ENCODE results near the gene UNKL. TPM values are rescaled to one million over a fixed set of nuclear protein-coding genes. Genes with fewer than 3 reads are reported as not detected.

Gene UNKL
- total and polyA plus RNA-seq, 2 of the 8 experiments (the other 6 are each of a cell fraction or from before 2014, with no cell fraction given), result 25.1 to 31.8 TPM

DNA sequence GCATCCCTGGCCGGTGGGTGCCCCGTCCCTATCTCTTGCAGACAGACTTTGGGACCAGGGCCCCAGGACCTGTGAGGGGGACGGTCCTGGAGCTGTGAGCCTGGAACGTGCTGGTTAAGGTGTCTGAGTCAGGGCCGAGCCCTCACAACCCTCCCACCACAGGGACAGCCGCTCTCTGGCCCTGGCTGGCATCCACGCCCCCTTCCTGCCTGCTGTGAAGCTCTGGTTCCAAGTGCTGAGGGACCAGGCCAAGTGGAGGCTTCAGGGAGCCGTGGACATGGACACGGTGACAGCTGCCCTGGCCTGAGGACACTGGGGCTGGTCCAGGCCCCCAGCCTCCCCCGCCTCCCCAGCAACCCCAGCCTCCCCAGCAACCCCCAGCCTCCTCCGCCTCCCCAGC is 69.4 kb downstream of the UNKL start:
- no peak overlapping the region for H3K23ac ChIP-seq (ENCODE audit: insufficient read length)
- ChIA-PET POLR2A (ENCODE audit: partially characterized antibody) (interaction anchor here (1.0 kb wide), 1 partner anchor 17 kb away, joined by 4 read pairs; no protein-coding TSS in a partner anchor), CTCF (ENCODE audit: partially characterized antibody) (interaction anchor here (1.4 to 11.1 kb wide), 5 partner anchors 8 to 35 kb away, joined by 4 to 52 read pairs (median 7); partner anchors contain the start of gene BAIAP3)
- H2BK120ac ChIP-seq (replicated peaks; ENCODE audit: low read depth, low read length), result no peak overlapping the region
- H3K14ac ChIP-seq (ENCODE audit: insufficient read length), result no peak overlapping the region
- H4K20me1 ChIP-seq (replicated peaks in 1 of 2; ENCODE audit: control insufficient read depth in 1 of 2, insufficient read depth in 2 of 2, low read length in 2 of 2), result peaks cover 0 to 8% of the 10 kb centered on the region in 2 experiments
- peaks cover 0 to 9% (median 5%) of the 10 kb centered on the region in 4 experiments; a peak in 4 of 8 replicates for H3K36me3 ChIP-seq (ENCODE audit: control insufficient read depth in 2 of 4, insufficient read depth in 4 of 4, low read length in 3 of 4)
- no peak overlapping the region for H4K91ac ChIP-seq (replicated peaks; ENCODE audit: insufficient read length, low read length)
- FAIRE-seq, result no peak
- H3K4me1 ChIP-seq (replicated peaks in 1 of 4; ENCODE audit: control insufficient read depth in 3 of 4, insufficient read depth in 4 of 4, low read length in 3 of 4), result peaks cover 0 to 12% (median 3%) of the 10 kb centered on the region in 4 experiments; a peak in 4 of 7 replicates
- peaks cover 0 to 6% (median 0%) of the 10 kb centered on the region in 4 experiments; a peak in 3 of 7 replicates for H3K27me3 ChIP-seq (replicated peaks in 1 of 4; ENCODE audit: control insufficient read depth in 3 of 4, extremely low read depth in 1 of 4, insufficient read depth in 3 of 4, low read length in 3 of 4)
- no peak for DNase-seq (ENCODE audit: low read depth in 1 of 2, low spot score in 2 of 2)
- H3K4me2 ChIP-seq (ENCODE audit: insufficient read depth in 1 of 2, low read depth in 2 of 2, low read length in 2 of 2), result no peak overlapping the region
- H2BK12ac ChIP-seq (ENCODE audit: low read depth, low read length), result no peak overlapping the region
- no peak overlapping the region for H3K18ac ChIP-seq (ENCODE audit: extremely low read depth, low read length)
- no peak overlapping the region for H2AFZ ChIP-seq (ENCODE audit: low read length)
- no peak overlapping the region for H2BK20ac ChIP-seq (ENCODE audit: low read length)
- H3K4me3 ChIP-seq (ENCODE audit: extremely low read depth in 1 of 4, insufficient read depth in 2 of 4, low read depth in 3 of 4, low read length in 4 of 4), result no peak overlapping the region
- H3K9me3 ChIP-seq (ENCODE audit: insufficient read depth in 2 of 2, low read depth in 1 of 2, low read length in 1 of 2), result no peaks in the 10 kb centered on the region
- no peak overlapping the region for H2BK15ac ChIP-seq (ENCODE audit: low read length)
- no peak overlapping the region for H2BK5ac ChIP-seq (ENCODE audit: low read depth, low read length)
- no peak overlapping the region for H3K27ac ChIP-seq (ENCODE audit: low read depth, low read length)
- H3K23me2 ChIP-seq (ENCODE audit: low read depth, low read length), result peaks cover 4% of the 10 kb centered on the region; the same call in 1 of the 2 replicates
- no peak overlapping the region for H3K56ac ChIP-seq (replicated peaks; ENCODE audit: insufficient read length, low read depth, low read length)
- no peak overlapping the region for H2AK5ac ChIP-seq (ENCODE audit: low read depth, low read length)
- H4K5ac ChIP-seq (ENCODE audit: insufficient read length, low read depth, low read length), result no peak overlapping the region
- H3K4ac ChIP-seq (replicated peaks; ENCODE audit: insufficient read length, low read depth, low read length), result no peak overlapping the region
- H3K9ac ChIP-seq (replicated peaks in 1 of 4; ENCODE audit: extremely low read depth in 1 of 4, low read depth in 3 of 4, low read length in 3 of 4), result no peak overlapping the region
- no peaks in the 10 kb centered on the region for H3K79me2 ChIP-seq (ENCODE audit: control insufficient read depth in 1 of 2, insufficient read depth in 2 of 2, low read length in 2 of 2)
- WGBS, 2 experiments (ENCODE audit: extremely low coverage in 1 of 2, insufficient coverage in 1 of 2, insufficient read length in 1 of 2, insufficient replicate concordance in 2 of 2, low coverage in 1 of 2, low lambda C conversion rate in 2 of 2, missing lambda C conversion rate in 1 of 2), result 78% methylated on average over 8 of the region's 11 CpGs; no CpG with 5 or more reads in 1 of the 2 experiments
- no peaks in the 10 kb centered on the region for H3K79me1 ChIP-seq (ENCODE audit: low read depth, low read length)
- no peak overlapping the region; the same call in 1 of the 2 replicates for H4K8ac ChIP-seq (ENCODE audit: extremely low read depth, insufficient read depth, low read length)
- TF ChIP-seq TAF1 (IDR thresholded peaks at IDR 0.05; ENCODE audit: low read depth, low read length) (no peak), ZNF274 (IDR thresholded peaks at IDR 0.05; ENCODE audit: borderline replicate concordance, extremely low read depth, low read length) (no peak), YY1 (IDR thresholded peaks at IDR 0.05; ENCODE audit: low read depth, low read length) (no peak), FOSL1 (IDR thresholded peaks at IDR 0.05; ENCODE audit: insufficient read depth, low read depth, low read length) (no peak), TAF7 (optimal IDR thresholded peaks at IDR 0.05; ENCODE audit: borderline replicate concordance, low read depth, low read length) (no peak), CBX5 (IDR thresholded peaks at IDR 0.05; ENCODE audit: low read depth, low read length) (no peak), SIRT6 (IDR thresholded peaks at IDR 0.05; ENCODE audit: low read length) (no peak), GTF2F1 (IDR thresholded peaks at IDR 0.05; ENCODE audit: borderline replicate concordance, low read depth, low read length) (no peak), SAP30 (IDR thresholded peaks at IDR 0.05; ENCODE audit: insufficient read depth, insufficient replicate concordance, low read length) (no peak), HDAC2 (IDR thresholded peaks at IDR 0.05; ENCODE audit: borderline replicate concordance in 1 of 2, low read depth in 2 of 2, low read length in 2 of 2) (no peak), CTBP2 (IDR thresholded peaks at IDR 0.05; ENCODE audit: borderline replicate concordance, insufficient read depth, insufficient read length, low read length) (no peak)
